Measurements from ENCODE around the gene TTYH3.

- no peak for TF ChIP-seq POLR2A (IDR thresholded peaks at IDR 0.05)
- no peak for TF ChIP-seq CTCF (IDR thresholded peaks at IDR 0.05)
Measured at GRCh38 chr7:2702594-2702957, 70.8 kb downstream of the TTYH3 start.

All from ovary (tissue), 3 donors.